Neural cell (in vitro differentiated cells): Measurements from ENCODE around the gene IFNGR2.

Experiments
- EZH2 ChIP-seq: fragments of 200-600, 300-800 bp; shearing (Covaris generic), sonication (generic); IDR thresholded peaks from 2 replicates; pipeline ENCODE4 v1.6.1; 2014; ENCODE audit warnings: antibody characterized with exemption, low read length, borderline replicate concordance, mild to moderate bottlenecking; ENCODE audit not compliant: insufficient read depth, poor library complexity, severe bottlenecking
- TF ChIP-seq, protein P1 (sequence below): fragments of 450-650 bp; IDR thresholded peaks from 2 replicates; pipeline ENCODE4 v1.5.1; 2014; ENCODE audit warnings: antibody characterized with exemption, mild to moderate bottlenecking, moderate library complexity; ENCODE audit not compliant: poor library complexity, severe bottlenecking

- TF ChIP-seq, protein P1, sequence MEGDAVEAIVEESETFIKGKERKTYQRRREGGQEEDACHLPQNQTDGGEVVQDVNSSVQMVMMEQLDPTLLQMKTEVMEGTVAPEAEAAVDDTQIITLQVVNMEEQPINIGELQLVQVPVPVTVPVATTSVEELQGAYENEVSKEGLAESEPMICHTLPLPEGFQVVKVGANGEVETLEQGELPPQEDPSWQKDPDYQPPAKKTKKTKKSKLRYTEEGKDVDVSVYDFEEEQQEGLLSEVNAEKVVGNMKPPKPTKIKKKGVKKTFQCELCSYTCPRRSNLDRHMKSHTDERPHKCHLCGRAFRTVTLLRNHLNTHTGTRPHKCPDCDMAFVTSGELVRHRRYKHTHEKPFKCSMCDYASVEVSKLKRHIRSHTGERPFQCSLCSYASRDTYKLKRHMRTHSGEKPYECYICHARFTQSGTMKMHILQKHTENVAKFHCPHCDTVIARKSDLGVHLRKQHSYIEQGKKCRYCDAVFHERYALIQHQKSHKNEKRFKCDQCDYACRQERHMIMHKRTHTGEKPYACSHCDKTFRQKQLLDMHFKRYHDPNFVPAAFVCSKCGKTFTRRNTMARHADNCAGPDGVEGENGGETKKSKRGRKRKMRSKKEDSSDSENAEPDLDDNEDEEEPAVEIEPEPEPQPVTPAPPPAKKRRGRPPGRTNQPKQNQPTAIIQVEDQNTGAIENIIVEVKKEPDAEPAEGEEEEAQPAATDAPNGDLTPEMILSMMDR, result no peak
- no peak for TF ChIP-seq EZH2
These were observed 70.1 kb downstream of the IFNGR2 start for GRCh38 chr21:33473344-33473743.
